Measurements from ENCODE around the gene ARID1B.
A peak's percentile ranks its signal among the peaks of the same experiment; 100 is the strongest.

ARID1B gene

DNA sequence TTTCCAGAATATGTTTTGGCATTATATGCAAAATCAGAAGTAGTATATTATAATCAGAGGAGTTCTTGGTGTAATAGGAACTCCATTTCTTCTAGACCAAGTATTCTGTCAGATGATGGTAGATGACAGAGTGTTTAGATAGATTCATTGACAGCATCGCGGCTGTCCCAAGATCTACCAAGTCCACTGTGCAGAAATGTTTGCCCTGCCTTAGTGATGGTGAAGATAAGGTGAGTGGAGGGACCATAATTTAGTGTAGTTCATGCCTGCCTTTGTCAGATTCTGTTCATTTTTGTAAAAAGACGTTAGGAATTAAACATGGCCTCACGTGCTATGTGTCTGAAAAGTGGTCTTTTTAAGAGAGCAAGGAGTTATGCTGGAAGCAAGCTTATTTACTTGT is 270.1 kb downstream of the ARID1B start:
- H3K36me3 ChIP-seq (replicated peaks), result no peaks in the 10 kb centered on the region
- in situ Hi-C loops (cut with MboI; ENCODE audit: low sequenced_read_pairs), result no loop called here
- no peaks in the 10 kb centered on the region for H3K9me3 ChIP-seq
- no peaks in the 10 kb centered on the region for H3K27me3 ChIP-seq (ENCODE audit: low read depth)
- DNase-seq (ENCODE audit: low spot score in 2 of 2), result no peak
- no peak overlapping the region for H3K4me3 ChIP-seq
- peaks cover 15% of the 10 kb centered on the region for H3K4me1 ChIP-seq

DNA sequence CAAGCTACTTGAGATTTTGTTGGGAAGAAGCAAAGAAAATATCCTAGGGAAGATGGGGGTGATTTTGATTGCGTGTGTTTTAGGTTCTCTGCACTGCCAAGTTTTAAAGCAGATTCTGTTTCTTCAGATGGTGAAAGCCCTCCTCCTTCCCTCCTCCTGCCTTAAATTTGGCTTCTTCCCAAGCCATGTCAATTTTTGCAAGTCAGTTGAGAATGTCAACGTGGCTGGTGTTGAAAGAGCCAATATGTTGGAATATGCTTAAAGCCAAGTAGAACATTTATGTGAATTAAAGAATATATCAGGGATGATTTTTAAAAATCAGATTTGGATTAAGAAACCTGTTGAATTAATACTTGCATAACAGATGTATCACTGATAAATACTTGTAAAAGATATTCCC is 270.8 kb downstream of the ARID1B start:
- no peak for DNase-seq (ENCODE audit: low spot score in 2 of 2)
- H3K9me3 ChIP-seq, result no peaks in the 10 kb centered on the region
- peaks cover 15% of the 10 kb centered on the region for H3K4me1 ChIP-seq
- no peaks in the 10 kb centered on the region for H3K27me3 ChIP-seq (ENCODE audit: low read depth)
- no peak overlapping the region for H3K4me3 ChIP-seq
- in situ Hi-C loops (cut with MboI; ENCODE audit: low sequenced_read_pairs), result no loop called here
- H3K36me3 ChIP-seq (replicated peaks), result no peaks in the 10 kb centered on the region

DNA sequence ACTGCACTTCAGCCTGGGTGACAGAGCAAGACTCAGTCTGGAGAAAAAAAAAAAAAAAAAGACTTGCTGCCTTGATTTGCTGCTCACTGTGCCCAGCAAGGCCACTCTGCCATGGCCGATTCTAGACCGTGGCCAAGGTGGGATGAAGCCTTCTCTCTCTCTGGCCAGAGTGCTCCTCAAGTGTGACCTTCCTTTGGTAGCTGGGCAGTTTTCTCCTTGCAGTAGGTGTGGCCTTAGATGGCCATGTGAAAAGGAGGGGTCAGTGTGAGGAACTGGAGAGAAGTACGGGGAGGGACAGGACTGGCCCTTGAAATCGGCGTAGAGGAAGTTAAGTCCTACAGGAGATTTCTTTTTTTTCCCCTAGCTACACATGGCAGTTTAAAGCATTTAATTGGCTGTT is 272.0 kb downstream of the ARID1B start:
- no peaks in the 10 kb centered on the region for H3K36me3 ChIP-seq (replicated peaks)
- in situ Hi-C loops (cut with MboI; ENCODE audit: low sequenced_read_pairs), result no loop called here
- H3K9me3 ChIP-seq, result no peaks in the 10 kb centered on the region
- no peaks in the 10 kb centered on the region for H3K27me3 ChIP-seq (ENCODE audit: low read depth)
- peaks cover 11% of the 10 kb centered on the region for H3K4me1 ChIP-seq
- H3K4me3 ChIP-seq, result no peak overlapping the region
- DNase-seq (ENCODE audit: low spot score in 2 of 2), result no peak

DNA sequence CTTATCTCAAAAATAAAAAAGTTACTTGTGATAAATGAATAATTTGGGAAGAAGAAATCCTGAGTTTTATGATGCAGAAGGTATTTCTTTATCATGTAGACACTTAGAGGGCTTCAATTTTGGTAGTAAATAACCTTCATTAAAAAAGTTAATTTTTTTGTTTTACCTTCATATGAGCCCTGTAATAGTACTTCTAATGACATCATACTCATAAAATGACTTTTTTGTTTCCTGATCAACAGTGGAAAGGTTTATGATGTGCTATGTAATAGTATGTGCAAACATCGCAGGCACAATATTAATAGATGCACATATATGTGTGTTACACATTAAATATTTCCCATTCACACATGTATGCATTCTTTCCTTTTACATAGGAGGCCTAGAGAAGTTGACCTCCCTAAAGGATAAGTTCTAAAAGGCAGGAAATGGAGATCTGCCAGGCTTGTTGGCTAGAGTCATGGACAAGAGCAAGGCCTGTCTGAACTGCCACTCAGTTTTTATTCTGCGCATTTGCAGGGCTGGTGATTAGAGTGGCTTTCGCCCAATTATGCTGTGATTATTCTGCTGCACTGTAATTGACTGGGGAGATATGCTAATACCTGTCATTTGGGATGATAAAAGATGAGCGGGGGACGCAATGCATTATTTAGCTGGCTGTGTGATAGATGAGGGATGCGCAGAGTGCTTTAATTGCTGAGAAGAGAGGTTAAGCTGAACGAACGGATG is 273.5 kb downstream of the ARID1B start:
- peaks cover 9% of the 10 kb centered on the region for H3K4me1 ChIP-seq
- in situ Hi-C loops (cut with MboI; ENCODE audit: low sequenced_read_pairs), result no loop called here

DNA sequence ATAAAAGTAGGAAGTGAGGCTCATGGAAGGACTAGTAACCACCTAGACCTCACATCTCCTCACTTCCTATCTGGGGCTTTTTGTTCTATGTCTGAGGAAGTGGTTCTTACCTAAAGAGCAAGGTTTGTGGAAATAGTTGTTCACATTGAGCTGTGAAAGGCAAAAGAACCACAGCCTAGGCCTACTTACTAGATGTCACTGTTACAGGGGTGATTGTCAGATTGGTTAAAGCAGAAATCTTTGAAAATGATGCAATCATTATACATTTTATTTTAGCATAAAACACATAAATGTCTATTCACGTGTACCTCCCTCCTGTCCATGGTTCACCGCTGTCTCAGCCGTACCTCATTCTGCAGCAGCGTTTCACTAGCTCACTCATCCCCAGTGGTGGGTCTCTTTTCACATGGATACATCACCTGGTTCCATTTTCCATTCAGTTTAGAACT is 277.4 kb downstream of the ARID1B start:
- no peaks in the 10 kb centered on the region for H3K9me3 ChIP-seq
- H3K4me3 ChIP-seq, result no peak overlapping the region
- H3K36me3 ChIP-seq (replicated peaks), result no peaks in the 10 kb centered on the region
- in situ Hi-C loops (cut with MboI; ENCODE audit: low sequenced_read_pairs), result no loop called here
- peaks cover 9% of the 10 kb centered on the region for H3K4me1 ChIP-seq
- DNase-seq (ENCODE audit: low spot score in 2 of 2), result no peak
- H3K27me3 ChIP-seq (ENCODE audit: low read depth), result no peaks in the 10 kb centered on the region

More for the DNA sequence above, 273.5 kb downstream of the ARID1B start:
- DNase-seq (ENCODE audit: low spot score in 2 of 2), result peak; percentile 40 to 45
- Histone ChIP-seq H3K36me3 (replicated peaks) (no peaks in the 10 kb centered on the region), H3K9me3 (no peaks in the 10 kb centered on the region), H3K4me3 (no peak overlapping the region), H3K27me3 (ENCODE audit: low read depth) (no peaks in the 10 kb centered on the region)

DNA sequence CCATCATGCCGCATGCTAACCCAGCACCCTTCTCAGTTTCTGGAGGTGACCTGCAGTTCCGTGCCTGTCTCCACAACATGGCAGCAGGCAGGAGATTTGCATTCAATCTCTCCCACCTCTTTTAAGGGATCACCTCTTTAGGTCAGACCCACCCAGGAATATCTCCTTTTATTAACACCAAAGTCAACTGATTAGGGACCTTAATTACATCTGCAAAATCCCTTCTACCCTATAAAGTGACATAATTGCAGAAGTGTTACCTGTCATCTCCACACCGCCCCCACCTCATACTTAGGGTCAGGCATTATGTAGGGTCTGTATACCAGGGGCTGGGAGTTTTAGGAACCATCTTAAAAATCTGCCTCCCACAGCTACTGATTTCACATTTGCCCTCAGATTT is 278.7 kb downstream of the ARID1B start:
- in situ Hi-C loops (cut with MboI; ENCODE audit: low sequenced_read_pairs), result no loop called here
- H3K9me3 ChIP-seq, result no peaks in the 10 kb centered on the region
- H3K4me1 ChIP-seq, result peaks cover 4% of the 10 kb centered on the region; the same call in 1 of the 2 replicates
- no peaks in the 10 kb centered on the region for H3K36me3 ChIP-seq (replicated peaks)
- no peak for DNase-seq (ENCODE audit: low spot score in 2 of 2)
- no peak overlapping the region for H3K4me3 ChIP-seq
- no peaks in the 10 kb centered on the region for H3K27me3 ChIP-seq (ENCODE audit: low read depth)

DNA sequence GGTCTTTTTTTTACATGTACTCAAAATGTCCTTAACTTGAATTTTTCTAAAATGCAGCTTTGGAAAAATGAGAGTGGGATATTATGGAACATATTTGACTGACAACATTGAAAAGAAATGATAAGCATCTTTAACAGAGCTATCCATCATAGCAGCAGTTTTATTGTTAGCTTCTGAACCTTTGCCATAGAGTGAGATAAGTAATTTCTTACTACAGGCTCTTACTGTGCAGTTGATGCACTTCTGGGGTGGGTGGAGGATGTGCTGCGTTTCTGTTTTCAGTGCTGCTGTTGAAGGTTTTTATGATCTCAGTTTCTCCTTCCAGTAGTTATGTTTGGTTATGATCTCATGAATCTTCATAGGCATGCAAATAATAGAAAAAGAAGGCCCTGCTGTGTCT is 279.1 kb downstream of the ARID1B start:
- no peaks in the 10 kb centered on the region for H3K9me3 ChIP-seq
- H3K4me3 ChIP-seq, result no peak overlapping the region
- DNase-seq (ENCODE audit: low spot score in 2 of 2), result no peak
- no peaks in the 10 kb centered on the region for H3K27me3 ChIP-seq (ENCODE audit: low read depth)
- in situ Hi-C loops (cut with MboI; ENCODE audit: low sequenced_read_pairs), result no loop called here
- H3K4me1 ChIP-seq, result no peaks in the 10 kb centered on the region
- H3K36me3 ChIP-seq (replicated peaks), result no peaks in the 10 kb centered on the region

DNA sequence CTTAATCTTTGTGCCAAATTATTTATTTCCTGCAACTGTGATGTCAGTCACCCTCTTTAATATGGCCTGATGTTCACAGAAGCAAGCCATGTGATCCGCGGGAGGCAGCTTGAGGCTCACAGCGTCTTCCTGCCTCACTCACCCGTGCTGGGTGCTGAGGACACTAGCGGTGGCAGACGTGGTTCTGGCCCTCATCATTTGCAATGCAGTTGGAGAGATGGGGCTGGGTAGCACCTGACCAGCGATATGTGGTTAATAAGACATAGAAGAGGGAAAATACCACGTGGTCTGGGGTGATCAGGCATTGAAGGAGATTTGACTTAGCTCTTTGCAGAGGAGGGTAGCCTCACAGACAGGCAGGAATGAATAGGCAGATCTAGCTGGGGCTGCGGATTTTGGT is 281.4 kb downstream of the ARID1B start:
- Histone ChIP-seq H3K4me1 (no peaks in the 10 kb centered on the region), H3K36me3 (replicated peaks) (no peaks in the 10 kb centered on the region)
- in situ Hi-C loops (cut with MboI; ENCODE audit: low sequenced_read_pairs), result no loop called here

DNA sequence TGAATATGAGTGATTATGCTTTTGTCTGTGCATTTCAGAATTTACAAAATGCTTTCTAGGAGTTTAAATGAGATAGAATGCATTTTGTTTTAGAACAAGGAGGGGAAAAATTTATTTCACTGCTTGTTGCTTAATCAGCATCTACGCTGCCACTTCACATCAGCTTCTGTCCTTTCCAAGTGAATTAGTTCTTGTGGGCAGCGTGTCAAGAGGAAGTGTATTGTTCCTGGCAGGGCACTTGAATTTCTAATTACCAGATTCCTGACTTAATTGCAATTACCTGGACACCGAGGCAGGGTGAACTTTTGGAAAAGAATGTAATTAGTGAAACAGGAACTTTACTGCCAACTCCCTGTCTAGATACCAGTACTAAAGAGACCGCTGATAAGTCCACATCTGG is 282.6 kb downstream of the ARID1B start:
- Histone ChIP-seq H3K4me3 (no peak overlapping the region), H3K4me1 (no peaks in the 10 kb centered on the region), H3K36me3 (replicated peaks) (no peaks in the 10 kb centered on the region), H3K9me3 (no peaks in the 10 kb centered on the region), H3K27me3 (ENCODE audit: low read depth) (no peaks in the 10 kb centered on the region)
- DNase-seq (ENCODE audit: low spot score in 2 of 2), result no peak
- in situ Hi-C loops (cut with MboI; ENCODE audit: low sequenced_read_pairs), result no loop called here

More for the DNA sequence above, 281.4 kb downstream of the ARID1B start:
- Histone ChIP-seq H3K27me3 (ENCODE audit: low read depth) (no peaks in the 10 kb centered on the region), H3K4me3 (no peak overlapping the region), H3K9me3 (no peaks in the 10 kb centered on the region)
- no peak for DNase-seq (ENCODE audit: low spot score in 2 of 2)

DNA sequence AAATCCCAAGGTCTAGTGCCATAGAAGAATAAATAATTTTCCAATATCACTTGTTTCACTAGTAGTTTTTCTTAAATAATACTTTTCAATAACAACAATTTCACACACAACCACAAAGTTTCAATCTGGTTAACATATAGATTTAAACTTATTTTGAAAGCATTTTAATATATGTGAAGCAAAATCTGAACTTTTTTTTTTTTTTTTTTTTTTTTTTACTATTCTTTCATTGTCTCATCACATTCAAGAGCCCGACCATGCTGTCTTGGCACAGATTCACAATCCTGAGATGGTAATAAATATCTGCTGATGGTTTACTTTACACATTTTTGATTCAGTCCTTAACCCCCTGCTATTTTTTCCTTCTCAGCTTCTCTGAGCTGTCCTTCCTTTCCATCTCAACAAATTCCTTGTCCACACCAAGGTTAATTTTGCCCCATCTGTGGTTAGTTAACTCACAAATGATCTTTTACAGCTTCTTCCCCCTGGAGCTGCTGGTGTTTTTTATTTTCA is 283.3 kb downstream of the ARID1B start:
- in situ Hi-C loops (cut with MboI; ENCODE audit: low sequenced_read_pairs), result no loop called here
- DNase-seq (ENCODE audit: low spot score in 2 of 2), result no peak

DNA sequence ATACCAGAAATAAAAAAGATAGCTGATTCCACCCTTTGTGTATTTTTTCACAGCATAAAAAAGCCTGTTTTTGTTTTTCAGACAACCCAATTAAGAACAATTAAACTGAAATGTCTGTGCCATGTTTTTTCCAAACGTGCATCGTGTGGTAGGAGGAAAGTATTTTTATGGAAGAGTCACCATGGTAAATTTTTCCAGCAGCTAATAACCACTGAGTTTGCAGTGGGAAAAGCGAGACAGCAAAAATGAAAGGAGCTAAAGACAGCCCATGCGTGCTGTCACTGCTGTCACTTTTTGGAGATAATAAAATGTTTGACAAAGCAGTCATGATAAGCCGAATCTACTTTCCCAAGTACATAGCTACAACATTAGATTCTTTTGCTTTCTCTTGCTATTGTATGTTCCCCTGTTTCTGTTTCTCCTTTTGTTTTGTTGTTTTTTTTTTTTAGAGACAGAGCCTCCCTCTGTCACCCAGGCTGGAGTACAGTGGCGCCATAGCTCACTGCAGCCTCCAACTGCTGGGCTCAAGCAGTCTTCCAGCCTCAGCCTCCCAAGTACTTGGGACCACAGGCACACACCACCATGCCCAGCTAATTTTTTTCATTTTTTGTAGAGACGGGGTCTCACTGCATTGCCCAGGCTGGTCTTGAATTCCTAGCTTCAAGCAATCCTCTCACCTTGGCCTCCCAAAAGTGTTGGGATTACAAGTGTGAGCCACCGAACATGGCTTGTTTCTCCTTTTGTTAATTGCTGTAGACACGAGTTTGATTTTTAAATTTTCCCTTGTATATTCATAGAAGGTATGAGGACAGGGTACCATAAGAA is 284.8 kb downstream of the ARID1B start:
- no peaks in the 10 kb centered on the region for H3K4me1 ChIP-seq
- no peaks in the 10 kb centered on the region for H3K9me3 ChIP-seq
- H3K27me3 ChIP-seq (ENCODE audit: low read depth), result no peaks in the 10 kb centered on the region
- no peaks in the 10 kb centered on the region for H3K36me3 ChIP-seq (replicated peaks)
- no peak overlapping the region for H3K4me3 ChIP-seq
- in situ Hi-C loops (cut with MboI; ENCODE audit: low sequenced_read_pairs), result no loop called here
- DNase-seq (ENCODE audit: low spot score in 2 of 2), result no peak

More for the DNA sequence above, 283.3 kb downstream of the ARID1B start:
- Histone ChIP-seq H3K4me3 (no peak overlapping the region), H3K27me3 (ENCODE audit: low read depth) (no peaks in the 10 kb centered on the region), H3K4me1 (no peaks in the 10 kb centered on the region), H3K9me3 (no peaks in the 10 kb centered on the region), H3K36me3 (replicated peaks) (no peaks in the 10 kb centered on the region)

DNA sequence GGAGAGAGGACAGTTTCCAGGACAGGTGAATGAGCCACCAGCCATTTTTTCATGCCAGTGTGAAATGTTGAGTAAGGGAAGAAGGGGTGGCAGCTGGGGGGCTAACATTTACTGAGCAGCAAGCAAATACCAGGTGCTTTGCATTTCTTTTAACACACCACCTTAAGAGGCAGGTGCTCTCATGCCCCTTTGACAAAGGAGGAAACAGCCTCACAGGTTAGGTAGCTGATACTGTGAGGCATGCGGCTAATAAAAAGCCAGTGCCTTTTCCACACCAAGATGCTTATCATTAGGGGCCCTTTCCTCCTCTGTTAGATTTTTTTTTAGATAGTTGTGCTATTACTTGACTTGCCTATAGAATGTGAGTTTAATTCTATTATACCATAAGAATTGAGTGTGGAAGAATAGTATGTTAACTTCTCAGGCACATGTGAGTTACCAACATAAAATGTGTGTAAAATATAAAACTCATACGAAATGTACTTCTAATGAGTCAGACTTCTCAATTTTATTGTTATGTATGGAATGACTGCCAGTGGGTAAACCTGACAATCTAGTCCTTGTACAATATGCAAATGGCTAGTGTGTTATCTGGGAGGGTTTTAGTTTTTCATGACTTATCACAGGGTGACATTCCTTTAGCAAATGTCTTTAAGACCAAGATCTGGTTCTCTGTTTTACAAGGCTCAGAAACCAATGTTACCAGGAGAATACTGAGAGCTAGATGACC is 286.2 kb downstream of the ARID1B start:
- no peak for DNase-seq (ENCODE audit: low spot score in 2 of 2)
- no peaks in the 10 kb centered on the region for H3K36me3 ChIP-seq (replicated peaks)
- H3K4me1 ChIP-seq, result no peaks in the 10 kb centered on the region
- H3K27me3 ChIP-seq (ENCODE audit: low read depth), result no peaks in the 10 kb centered on the region
- no peak overlapping the region for H3K4me3 ChIP-seq
- no peaks in the 10 kb centered on the region for H3K9me3 ChIP-seq
- in situ Hi-C loops (cut with MboI; ENCODE audit: low sequenced_read_pairs), result no loop called here

DNA sequence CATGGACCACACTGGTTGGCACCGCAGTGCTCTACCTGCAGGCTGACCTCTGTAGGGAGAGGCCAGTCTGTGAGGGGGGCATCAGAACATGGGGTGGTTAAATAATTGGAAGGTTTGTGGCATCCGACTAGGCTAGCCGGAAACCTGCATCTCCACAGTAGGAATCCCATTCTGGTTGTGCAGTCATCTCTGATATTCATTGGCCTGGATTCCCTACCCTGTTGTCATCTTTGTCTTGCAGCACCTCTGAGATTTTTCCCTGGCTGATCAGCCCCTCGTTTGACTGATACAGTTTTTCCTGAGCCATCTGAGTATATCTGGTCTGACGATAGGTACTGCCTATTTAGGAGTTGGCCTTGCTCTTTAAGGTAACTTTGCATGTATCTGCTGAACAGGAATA is 286.7 kb downstream of the ARID1B start:
- in situ Hi-C loops (cut with MboI; ENCODE audit: low sequenced_read_pairs), result no loop called here
- H3K4me1 ChIP-seq, result no peaks in the 10 kb centered on the region
- no peaks in the 10 kb centered on the region for H3K27me3 ChIP-seq (ENCODE audit: low read depth)
- H3K4me3 ChIP-seq, result no peak overlapping the region
- no peaks in the 10 kb centered on the region for H3K9me3 ChIP-seq
- DNase-seq (ENCODE audit: low spot score in 2 of 2), result no peak
- H3K36me3 ChIP-seq (replicated peaks), result no peaks in the 10 kb centered on the region

DNA sequence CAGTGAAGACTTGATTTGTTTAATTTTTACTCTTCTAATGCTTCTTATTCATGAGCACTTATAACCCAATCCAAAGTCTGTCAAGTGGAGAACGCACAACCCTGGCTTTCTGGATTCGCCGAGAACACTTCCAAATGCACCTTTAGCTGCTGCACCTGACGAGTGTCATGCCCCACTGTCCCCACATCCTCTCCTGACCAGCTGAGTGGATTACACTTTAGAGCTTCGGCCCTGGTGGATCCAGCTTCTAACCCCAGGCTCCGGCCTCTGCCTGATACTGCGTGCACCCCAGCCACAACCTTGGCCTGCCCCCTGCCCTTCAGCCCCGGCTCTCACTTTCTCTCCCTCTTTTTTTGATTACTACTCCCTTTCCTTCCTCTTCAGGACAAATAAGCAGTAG is 287.3 kb downstream of the ARID1B start:
- Histone ChIP-seq H3K27me3 (ENCODE audit: low read depth) (no peaks in the 10 kb centered on the region), H3K4me1 (no peaks in the 10 kb centered on the region), H3K36me3 (replicated peaks) (no peaks in the 10 kb centered on the region), H3K4me3 (no peak overlapping the region), H3K9me3 (no peaks in the 10 kb centered on the region)
- in situ Hi-C loops (cut with MboI; ENCODE audit: low sequenced_read_pairs), result no loop called here
- DNase-seq (ENCODE audit: low spot score in 2 of 2), result no peak

All from HAP-1 (cell line).